Thyroid gland (tissue), 4 donors: ENCODE measurements around the gene TOR1A. TPM values are rescaled to one million over a fixed set of nuclear protein-coding genes. Genes with fewer than 3 reads are reported as not detected.

Source experiments
- DNase-seq, 2 donors: peaks; one replicate each; pipeline ENCODE4 v3.0.0-alpha.2; 2019
- H3K27ac ChIP-seq, 3 donors: fragments of 200-600 bp; sonication (generic); 1 replicate in 2 of 3; 2 replicates in 1 of 3; pipeline ENCODE4 v1.5.1; 2016 to 2019; ENCODE audit warnings: mild to moderate bottlenecking in 1 of 3, moderate library complexity in 1 of 3
- H3K27me3 ChIP-seq: fragments of 200-600 bp; sonication (generic); one replicate; pipeline ENCODE4 v1.5.1; 2019
- H3K36me3 ChIP-seq, 2 donors: fragments of 200-600 bp; sonication (generic); one replicate each; pipeline ENCODE4 v1.5.1; 2016 to 2019
- H3K4me1 ChIP-seq, 2 donors: fragments of 200-600 bp; sonication (generic); one replicate each; pipeline ENCODE4 v1.5.1; 2017 to 2019
- H3K4me3 ChIP-seq, 3 donors: fragments of 200-600 bp; sonication (generic); replicated peaks in 1 of 3; 1 replicate in 2 of 3; 2 replicates in 1 of 3; pipeline ENCODE4 v1.5.1; 2016; ENCODE audit warnings: mild to moderate bottlenecking in 1 of 3
- H3K9me3 ChIP-seq: fragments of 200-600 bp; sonication (generic); one replicate; pipeline ENCODE4 v1.5.1; 2017
- POLR2A ChIP-seq, 2 donors: fragments of 450-650 bp; IDR thresholded peaks; one replicate each; pipeline ENCODE4 v1.6.1; 2017; ENCODE audit warnings: antibody characterized with exemption in 2 of 2, mild to moderate bottlenecking in 2 of 2, moderate library complexity in 1 of 2
- WGBS, 2 donors: methylation state at CpG; one replicate each; pipeline ENCODE4 v1.1.5; 2017; 5-methylcytosine and 5-hydroxymethylcytosine counted together
- intact Hi-C: fragments of 100-400 bp; cut with DNase I; formaldehyde crosslinking; loops from one replicate; pipeline ENCODE4 v1.15.1; 2023
- total RNA-seq, 4 donors: library from RNA; depleted of rRNA; stranded (reverse); fragments of >200 nt; gene quantifications; one replicate each; pipeline ENCODE4 v1.2.3, GENCODE V29; 2016
- TF ChIP-seq, protein P1 (sequence below), 6 experiments: fragments of 200-600 bp in 3 of 6; fragments of 450-650 bp in 3 of 6; sonication (generic) in 3 of 6; IDR thresholded peaks; one replicate each; pipeline ENCODE4 v1.5.1; 2016 to 2019; ENCODE audit warnings: antibody characterized with exemption in 6 of 6, mild to moderate bottlenecking in 2 of 6, inconsistent platforms in 1 of 6, moderate library complexity in 1 of 6

Gene TOR1A
- total RNA-seq, 4 donors from 2014 or later, result 30.0 to 61.2 (median 42.8) TPM

DNA sequence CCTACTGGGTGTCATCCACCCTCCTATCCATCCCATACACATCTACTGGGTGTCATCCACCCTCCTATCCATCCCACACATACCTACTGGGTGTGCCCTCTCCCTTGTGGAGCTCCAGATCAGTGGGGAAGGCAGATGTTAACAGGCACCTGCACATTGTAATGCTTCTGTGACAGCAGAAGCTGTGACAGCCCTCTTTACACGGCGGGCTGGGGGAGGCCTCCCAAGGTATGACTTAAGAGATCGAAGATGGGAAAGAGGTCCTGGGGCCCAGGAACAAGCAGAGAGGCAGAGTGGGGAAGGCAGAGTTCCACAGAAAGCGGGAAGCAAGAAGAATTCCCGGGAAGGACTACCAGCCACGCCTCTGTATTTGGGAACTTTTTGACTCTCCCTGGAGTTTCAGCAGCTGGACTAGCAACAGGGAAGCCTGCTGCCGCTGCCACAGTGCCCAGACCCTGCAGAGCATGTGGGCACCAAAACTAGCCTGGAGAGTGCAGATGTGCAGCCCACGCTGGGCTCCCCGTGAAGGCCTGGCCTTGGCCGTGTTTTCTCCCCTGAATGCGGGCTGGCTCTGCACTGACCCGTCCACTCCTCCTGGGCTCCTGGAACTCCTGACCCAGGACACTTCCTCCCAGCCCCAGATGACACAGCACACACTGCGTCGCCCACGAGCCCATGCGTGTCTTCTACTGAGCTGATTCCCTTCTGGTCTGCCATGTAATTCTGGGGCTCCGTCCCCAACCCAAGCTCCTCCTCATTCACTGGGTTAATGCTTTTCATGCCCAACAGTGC is 9.3 kb downstream of the TOR1A start:
- peaks cover 20 to 28% of the 10 kb centered on the region in 2 donors for H3K36me3 ChIP-seq
- H3K27ac ChIP-seq, result no peak overlapping the region
- no peaks in the 10 kb centered on the region for H3K27me3 ChIP-seq
- intact Hi-C loops, result no loop called here
- H3K9me3 ChIP-seq, result no peaks in the 10 kb centered on the region
- no peak for DNase-seq
- WGBS, 2 donors, result 89 to 90% methylated on average over 17 of the region's 17 CpGs
- no peak for TF ChIP-seq POLR2A (IDR thresholded peaks at IDR 0.05)
- TF ChIP-seq, protein P1, sequence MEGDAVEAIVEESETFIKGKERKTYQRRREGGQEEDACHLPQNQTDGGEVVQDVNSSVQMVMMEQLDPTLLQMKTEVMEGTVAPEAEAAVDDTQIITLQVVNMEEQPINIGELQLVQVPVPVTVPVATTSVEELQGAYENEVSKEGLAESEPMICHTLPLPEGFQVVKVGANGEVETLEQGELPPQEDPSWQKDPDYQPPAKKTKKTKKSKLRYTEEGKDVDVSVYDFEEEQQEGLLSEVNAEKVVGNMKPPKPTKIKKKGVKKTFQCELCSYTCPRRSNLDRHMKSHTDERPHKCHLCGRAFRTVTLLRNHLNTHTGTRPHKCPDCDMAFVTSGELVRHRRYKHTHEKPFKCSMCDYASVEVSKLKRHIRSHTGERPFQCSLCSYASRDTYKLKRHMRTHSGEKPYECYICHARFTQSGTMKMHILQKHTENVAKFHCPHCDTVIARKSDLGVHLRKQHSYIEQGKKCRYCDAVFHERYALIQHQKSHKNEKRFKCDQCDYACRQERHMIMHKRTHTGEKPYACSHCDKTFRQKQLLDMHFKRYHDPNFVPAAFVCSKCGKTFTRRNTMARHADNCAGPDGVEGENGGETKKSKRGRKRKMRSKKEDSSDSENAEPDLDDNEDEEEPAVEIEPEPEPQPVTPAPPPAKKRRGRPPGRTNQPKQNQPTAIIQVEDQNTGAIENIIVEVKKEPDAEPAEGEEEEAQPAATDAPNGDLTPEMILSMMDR (IDR thresholded peaks at IDR 0.05), result no peak
- H3K4me3 ChIP-seq, result no peak overlapping the region
- no peaks in the 10 kb centered on the region for H3K4me1 ChIP-seq

- 85 to 88% methylated on average over 9 of the region's 9 CpGs for WGBS, 2 donors
- no peak overlapping the region for H3K27ac ChIP-seq
- no peaks in the 10 kb centered on the region for H3K9me3 ChIP-seq
- no peak for TF ChIP-seq POLR2A (IDR thresholded peaks at IDR 0.05)
- TF ChIP-seq, protein P1 (IDR thresholded peaks at IDR 0.05), result no peak
- H3K36me3 ChIP-seq, result peaks cover 20 to 32% of the 10 kb centered on the region in 2 donors
- DNase-seq, result no peak
- H3K4me3 ChIP-seq, result no peak overlapping the region
- no peaks in the 10 kb centered on the region for H3K27me3 ChIP-seq
- intact Hi-C loops, result no loop called here
- no peaks in the 10 kb centered on the region for H3K4me1 ChIP-seq
Observed at GRCh38 chr9:129813661-129814060, 10.3 kb downstream of the TOR1A start.

- no peak for DNase-seq
- no peaks in the 10 kb centered on the region for H3K4me1 ChIP-seq
- H3K9me3 ChIP-seq, result no peaks in the 10 kb centered on the region
- no peak overlapping the region for H3K4me3 ChIP-seq
- H3K27ac ChIP-seq, result no peak overlapping the region
- no peaks in the 10 kb centered on the region for H3K27me3 ChIP-seq
- WGBS, 2 donors, result 86 to 94% methylated on average over 8 to 9 of the region's 9 CpGs
- no peak for TF ChIP-seq POLR2A (IDR thresholded peaks at IDR 0.05)
- TF ChIP-seq, protein P1 (IDR thresholded peaks at IDR 0.05), result no peak
- intact Hi-C loops, result no loop called here
- H3K36me3 ChIP-seq, result peaks cover 20 to 26% of the 10 kb centered on the region in 2 donors
Observed at GRCh38 chr9:129812385-129812784, 11.6 kb downstream of the TOR1A start.

DNA sequence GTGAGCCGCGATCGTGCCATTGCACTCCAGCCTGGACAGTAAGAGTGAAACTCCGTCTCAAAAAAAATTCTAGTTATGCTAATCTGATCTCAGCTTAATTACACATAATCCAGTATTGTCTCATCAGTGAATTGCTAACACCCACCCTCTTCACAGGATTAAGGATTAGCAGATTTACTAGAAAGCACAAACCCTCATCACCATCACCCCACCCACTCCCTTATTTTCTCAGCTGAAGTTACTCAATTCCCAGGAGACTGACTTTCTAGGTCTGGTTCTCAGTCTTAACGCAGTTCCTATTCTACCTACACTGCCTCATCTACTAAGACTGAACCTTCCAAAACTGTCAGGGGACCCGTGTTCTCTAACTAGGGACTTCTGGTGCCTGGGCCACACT is 12.0 kb downstream of the TOR1A start:
- intact Hi-C loops, result no loop called here
- 92 to 96% methylated on average over 6 of the region's 6 CpGs for WGBS, 2 donors
- H3K36me3 ChIP-seq, result peaks cover 20 to 22% of the 10 kb centered on the region in 2 donors

GRCh38 chr9:129810788-129811187 is 13.1 kb downstream of the TOR1A start:
- H3K4me1 ChIP-seq, result no peaks in the 10 kb centered on the region
- no peak overlapping the region for H3K4me3 ChIP-seq
- no peaks in the 10 kb centered on the region for H3K9me3 ChIP-seq
- 84 to 92% methylated on average over 6 of the region's 6 CpGs for whole genome bisulfite sequencing, 2 donors
- no peaks in the 10 kb centered on the region for H3K27me3 ChIP-seq
- intact Hi-C loops, result no loop called here
- DNase-seq, result no peak
- no peak overlapping the region for H3K27ac ChIP-seq
- H3K36me3 ChIP-seq, result peaks cover 12 to 13% of the 10 kb centered on the region in 2 donors
- TF ChIP-seq, protein P1 (IDR thresholded peaks at IDR 0.05), result no peak
- TF ChIP-seq POLR2A (IDR thresholded peaks at IDR 0.05), result no peak

More for the DNA sequence above, 12.0 kb downstream of the TOR1A start:
- Histone ChIP-seq H3K27me3 (no peaks in the 10 kb centered on the region), H3K4me1 (no peaks in the 10 kb centered on the region), H3K27ac (no peak overlapping the region), H3K9me3 (no peaks in the 10 kb centered on the region), H3K4me3 (no peak overlapping the region)
- DNase-seq, result no peak
- TF ChIP-seq, protein P1 (IDR thresholded peaks at IDR 0.05), result no peak
- TF ChIP-seq POLR2A (IDR thresholded peaks at IDR 0.05), result no peak
